Astrocyte (in vitro differentiated cells and primary cell): ENCODE measurements around the gene COG1. TPM values are rescaled to one million over a fixed set of nuclear protein-coding genes. Genes with fewer than 3 reads are reported as not detected.
A peak's percentile ranks its signal among the peaks of the same experiment; 100 is the strongest.
"Not testable (repeated sequence)": the region's sequence is repeated elsewhere in the genome, so short reads cannot be mapped to it uniquely, and the experiment has no call there.

Source experiments
- DNase-seq: peaks from one replicate; pipeline ENCODE4 v3.0.0-alpha.2; 2010; ENCODE audit warnings: low read depth
- FAIRE-seq: peaks from 2 replicates; lab custom pipeline; 2011; peaks lifted over from hg19 to GRCh38; lab: Jason Lieb, UNC
- H2AFZ ChIP-seq: 2 replicates; pipeline ENCODE4 v1.6.0; 2012; ENCODE audit warnings: low read depth, low read length, inconsistent platforms
- H3K27ac ChIP-seq: 2 replicates; pipeline ENCODE4 v1.5.1; 2011; ENCODE audit warnings: low read depth, low read length, inconsistent platforms
- H3K27me3 ChIP-seq: 2 replicates; pipeline ENCODE4 v1.6.0; 2011; ENCODE audit warnings: low read length, inconsistent platforms; ENCODE audit not compliant: insufficient read depth
- H3K36me3 ChIP-seq: 2 replicates; pipeline ENCODE4 v1.5.1; 2011; ENCODE audit warnings: low read length, inconsistent platforms; ENCODE audit not compliant: insufficient read depth
- H3K4me1 ChIP-seq: 2 replicates; pipeline ENCODE4 v1.5.1; 2011; ENCODE audit warnings: low read length, inconsistent platforms; ENCODE audit not compliant: insufficient read depth
- H3K4me2 ChIP-seq: 2 replicates; pipeline ENCODE4 v1.6.0; 2012; ENCODE audit warnings: low read length, inconsistent platforms
- H3K4me3 ChIP-seq: 2 replicates; pipeline ENCODE4 v1.5.1; 2011; ENCODE audit warnings: low read depth, mild to moderate bottlenecking, low read length, inconsistent platforms; ENCODE audit not compliant: insufficient read depth
- H3K79me2 ChIP-seq: 2 replicates; pipeline ENCODE4 v1.6.0; 2012; ENCODE audit warnings: mild to moderate bottlenecking, low read length, inconsistent platforms; ENCODE audit not compliant: insufficient read depth
- H3K9ac ChIP-seq: 2 replicates; pipeline ENCODE4 v1.6.0; 2012; ENCODE audit warnings: mild to moderate bottlenecking, low read length, inconsistent platforms
- H3K9me3 ChIP-seq: 2 replicates; pipeline ENCODE4 v1.5.1; 2012; ENCODE audit warnings: low read depth, mild to moderate bottlenecking, low read length, inconsistent platforms; ENCODE audit not compliant: insufficient read depth
- H4K20me1 ChIP-seq: 2 replicates; pipeline ENCODE4 v1.6.0; 2012; ENCODE audit warnings: low read length, inconsistent platforms; ENCODE audit not compliant: insufficient read depth
- H3K27ac Mint-ChIP-seq: one replicate; pipeline ENCODE4 v1.8.0; 2021; ENCODE audit warnings: mild to moderate bottlenecking, mixed read lengths; ENCODE audit not compliant: unreplicated experiment
- H3K27me3 Mint-ChIP-seq: one replicate; pipeline ENCODE4 v1.8.0; 2021; ENCODE audit warnings: low read depth, mixed read lengths; ENCODE audit not compliant: unreplicated experiment
- H3K36me3 Mint-ChIP-seq: one replicate; pipeline ENCODE4 v1.8.0; 2021; ENCODE audit warnings: low read depth, mixed read lengths; ENCODE audit not compliant: unreplicated experiment
- H3K4me1 Mint-ChIP-seq: one replicate; pipeline ENCODE4 v1.8.0; 2021; ENCODE audit warnings: low read depth, mixed read lengths; ENCODE audit not compliant: unreplicated experiment
- H3K4me3 Mint-ChIP-seq: one replicate; pipeline ENCODE4 v1.8.0; 2021; ENCODE audit warnings: mild to moderate bottlenecking, moderate library complexity, mixed read lengths; ENCODE audit not compliant: unreplicated experiment
- H3K9me3 Mint-ChIP-seq: one replicate; pipeline ENCODE4 v1.8.0; 2021; ENCODE audit warnings: mild to moderate bottlenecking, mixed read lengths; ENCODE audit not compliant: unreplicated experiment
- EZH2 ChIP-seq: IDR thresholded peaks from 2 replicates; pipeline ENCODE4 v1.6.1; 2012; ENCODE audit warnings: mild to moderate bottlenecking, low read length, inconsistent platforms; ENCODE audit not compliant: insufficient read depth
- total RNA-seq: library from RNA; stranded (reverse); gene quantifications from 2 replicates; pipeline ENCODE4 v1.2.1, GENCODE V29; 2021
- TF ChIP-seq, protein P1 (sequence below): IDR thresholded peaks from 2 replicates; pipeline ENCODE4 v1.5.1; 2011; ENCODE audit warnings: low read depth, mild to moderate bottlenecking, inconsistent platforms, low read length, moderate library complexity; ENCODE audit not compliant: insufficient read depth

COG1 gene
- total RNA-seq, 1 donor from 2014 or later = 34.4 TPM

DNA sequence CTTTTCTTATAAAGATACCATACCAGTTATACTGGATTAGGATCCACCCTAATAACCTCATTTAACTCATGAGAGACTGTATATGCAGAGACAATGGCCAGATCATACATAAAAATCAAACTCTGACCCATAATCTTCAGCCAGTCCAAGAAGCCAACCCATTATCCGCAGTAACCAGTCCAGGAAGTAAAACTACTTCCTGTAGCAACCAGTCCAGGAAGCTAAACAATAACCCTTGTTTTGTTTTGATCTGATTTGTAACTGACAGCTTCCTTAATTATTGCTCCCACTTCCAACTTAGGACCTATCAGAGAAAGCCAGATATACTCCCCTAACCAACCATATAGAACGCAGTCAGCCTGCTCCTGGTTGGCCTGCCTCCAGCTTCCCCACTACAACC, 47.2 kb upstream of the COG1 start:
- no peak for TF ChIP-seq EZH2
- TF ChIP-seq, protein P1, sequence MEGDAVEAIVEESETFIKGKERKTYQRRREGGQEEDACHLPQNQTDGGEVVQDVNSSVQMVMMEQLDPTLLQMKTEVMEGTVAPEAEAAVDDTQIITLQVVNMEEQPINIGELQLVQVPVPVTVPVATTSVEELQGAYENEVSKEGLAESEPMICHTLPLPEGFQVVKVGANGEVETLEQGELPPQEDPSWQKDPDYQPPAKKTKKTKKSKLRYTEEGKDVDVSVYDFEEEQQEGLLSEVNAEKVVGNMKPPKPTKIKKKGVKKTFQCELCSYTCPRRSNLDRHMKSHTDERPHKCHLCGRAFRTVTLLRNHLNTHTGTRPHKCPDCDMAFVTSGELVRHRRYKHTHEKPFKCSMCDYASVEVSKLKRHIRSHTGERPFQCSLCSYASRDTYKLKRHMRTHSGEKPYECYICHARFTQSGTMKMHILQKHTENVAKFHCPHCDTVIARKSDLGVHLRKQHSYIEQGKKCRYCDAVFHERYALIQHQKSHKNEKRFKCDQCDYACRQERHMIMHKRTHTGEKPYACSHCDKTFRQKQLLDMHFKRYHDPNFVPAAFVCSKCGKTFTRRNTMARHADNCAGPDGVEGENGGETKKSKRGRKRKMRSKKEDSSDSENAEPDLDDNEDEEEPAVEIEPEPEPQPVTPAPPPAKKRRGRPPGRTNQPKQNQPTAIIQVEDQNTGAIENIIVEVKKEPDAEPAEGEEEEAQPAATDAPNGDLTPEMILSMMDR = no peak
- peaks cover 6% of the 10 kb centered on the region for H3K4me1 Mint-ChIP-seq
- H3K79me2 ChIP-seq = no peaks in the 10 kb centered on the region
- no peaks in the 10 kb centered on the region for H3K36me3 ChIP-seq
- peaks cover 5% of the 10 kb centered on the region for H3K4me1 ChIP-seq
- H3K4me3 Mint-ChIP-seq = no peak overlapping the region
- H3K27me3 Mint-ChIP-seq = peaks cover 19% of the 10 kb centered on the region
- H3K9me3 ChIP-seq = no peaks in the 10 kb centered on the region
- H4K20me1 ChIP-seq = no peaks in the 10 kb centered on the region
- H3K36me3 Mint-ChIP-seq = peaks cover 3% of the 10 kb centered on the region
- H2AFZ ChIP-seq = no peak overlapping the region
- DNase-seq (no peak), FAIRE-seq (no peak)
- H3K9me3 Mint-ChIP-seq = peaks cover 26% of the 10 kb centered on the region
- no peak overlapping the region for H3K4me2 ChIP-seq
- no peaks in the 10 kb centered on the region for H3K27me3 ChIP-seq
- no peak overlapping the region for H3K9ac ChIP-seq
- H3K4me3 ChIP-seq = no peak overlapping the region
- H3K27ac ChIP-seq = no peak overlapping the region
- no peak overlapping the region for H3K27ac Mint-ChIP-seq

DNA sequence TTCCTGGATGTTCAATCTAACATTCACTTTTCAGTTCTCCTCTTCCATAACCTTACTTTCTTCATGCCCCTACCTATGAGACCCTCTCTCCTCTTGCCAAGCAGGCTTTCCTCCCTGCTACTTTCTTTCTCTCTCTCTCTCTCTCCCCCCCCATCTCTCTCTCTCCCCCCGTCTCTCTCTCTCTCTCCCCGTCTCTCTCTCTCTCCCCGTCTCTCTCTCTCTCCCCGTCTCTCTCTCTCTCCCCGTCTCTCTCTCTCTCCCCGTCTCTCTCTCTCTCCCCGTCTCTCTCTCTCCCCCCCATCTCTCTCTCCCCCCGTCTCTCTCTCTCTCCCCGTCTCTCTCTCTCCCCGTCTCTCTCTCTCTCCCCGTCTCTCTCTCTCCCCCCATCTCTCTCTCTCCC, 45.1 kb upstream of the COG1 start:
- not testable (repeated sequence) for H3K4me3 Mint-ChIP-seq, H3K4me1 Mint-ChIP-seq, H3K9ac ChIP-seq, H3K4me2 ChIP-seq, H3K36me3 ChIP-seq, H2AFZ ChIP-seq, H3K4me3 ChIP-seq, H3K27me3 ChIP-seq, H3K4me1 ChIP-seq, H4K20me1 ChIP-seq, H3K27ac ChIP-seq, FAIRE-seq, H3K27ac Mint-ChIP-seq, DNase-seq, H3K79me2 ChIP-seq, H3K36me3 Mint-ChIP-seq, H3K9me3 ChIP-seq
- Mint-ChIP-seq H3K27me3 (peaks cover 23% of the 10 kb centered on the region), H3K9me3 (peaks cover 29% of the 10 kb centered on the region)

DNA sequence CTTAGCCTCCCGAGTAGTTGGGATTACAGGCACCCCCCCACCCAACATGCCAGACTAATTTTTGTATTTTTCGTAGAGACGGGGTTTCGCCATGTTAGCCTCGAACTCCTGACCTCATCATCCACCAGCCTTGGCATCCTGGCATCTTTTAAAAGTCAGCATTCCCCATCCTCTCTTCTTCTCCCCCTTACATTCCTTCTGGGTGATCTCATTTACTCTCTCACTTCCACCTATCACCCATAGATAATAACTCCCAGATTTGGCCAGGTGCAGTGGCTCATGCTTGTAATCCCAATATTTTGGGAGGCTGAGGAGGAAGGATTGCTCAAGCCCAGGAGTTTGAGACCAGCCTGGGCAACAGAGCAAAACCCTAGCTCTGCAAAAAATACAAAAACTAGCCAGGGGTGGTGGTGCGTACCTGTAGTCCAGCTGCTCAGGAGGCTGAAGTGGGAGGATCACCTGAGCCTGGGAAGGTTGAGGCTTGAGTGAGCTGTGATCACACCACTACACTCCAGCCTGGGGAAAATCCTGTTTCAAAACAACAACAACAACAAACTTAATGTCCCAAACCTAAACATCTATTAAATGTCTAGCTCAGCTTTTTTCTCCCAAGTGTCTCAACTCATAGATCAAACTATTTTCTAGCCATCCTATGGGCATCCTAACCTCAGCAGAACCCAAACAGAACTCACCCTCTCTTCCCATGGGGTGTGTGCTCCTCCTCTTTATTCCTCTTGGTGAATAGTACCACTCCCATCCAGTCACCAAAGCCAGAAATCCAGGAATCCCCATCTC, 44.1 kb upstream of the COG1 start:
- no peaks in the 10 kb centered on the region for H4K20me1 ChIP-seq
- FAIRE-seq = no peak
- TF ChIP-seq, protein P1 = no peak
- TF ChIP-seq EZH2 = no peak
- no peaks in the 10 kb centered on the region for H3K36me3 ChIP-seq
- Mint-ChIP-seq H3K4me3 (no peak overlapping the region), H3K9me3 (peaks cover 27% of the 10 kb centered on the region), H3K27ac (no peak overlapping the region), H3K4me1 (peaks cover 1% of the 10 kb centered on the region), H3K36me3 (peaks cover 3% of the 10 kb centered on the region), H3K27me3 (peaks cover 23% of the 10 kb centered on the region)
- H3K4me3 ChIP-seq = no peak overlapping the region
- H3K9me3 ChIP-seq = no peaks in the 10 kb centered on the region
- H3K4me2 ChIP-seq = no peak overlapping the region
- no peaks in the 10 kb centered on the region for H3K27me3 ChIP-seq
- no peak for DNase-seq
- no peak overlapping the region for H2AFZ ChIP-seq
- no peaks in the 10 kb centered on the region for H3K4me1 ChIP-seq
- no peaks in the 10 kb centered on the region for H3K79me2 ChIP-seq
- H3K27ac ChIP-seq = no peak overlapping the region
- no peak overlapping the region for H3K9ac ChIP-seq

DNA sequence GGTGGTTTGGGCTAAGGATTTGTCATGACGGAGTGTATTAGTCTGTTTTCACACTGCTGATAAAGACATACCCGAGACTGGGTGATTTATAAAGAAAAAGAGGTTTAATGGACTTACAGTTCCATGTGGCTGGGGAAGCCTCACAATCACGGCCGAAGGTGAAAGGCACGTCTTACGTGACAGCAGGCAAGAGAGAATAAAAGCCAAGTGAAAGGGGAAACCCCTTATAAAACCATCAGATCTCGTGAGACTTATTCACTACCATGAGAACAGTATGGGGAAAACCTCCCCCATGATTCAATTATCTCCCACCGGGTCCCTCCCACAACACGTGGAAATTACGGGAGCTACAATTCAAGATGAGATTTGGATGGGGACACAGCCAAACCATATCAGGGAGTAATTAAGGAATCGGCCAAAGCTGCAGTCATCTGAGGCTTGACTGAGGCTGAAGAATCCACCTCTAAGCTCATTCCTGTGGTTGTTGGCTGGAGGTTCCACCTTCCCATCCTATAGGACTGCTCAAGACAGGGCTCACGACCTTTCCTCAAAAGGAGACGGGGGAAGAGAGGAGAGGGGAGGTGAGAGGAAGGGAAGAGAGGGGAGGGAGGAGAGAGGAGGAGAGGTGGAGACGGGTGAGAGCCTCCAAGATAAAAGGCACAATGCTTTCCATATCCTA, 42.1 kb upstream of the COG1 start:
- not testable (repeated sequence) for H3K4me1 Mint-ChIP-seq, H4K20me1 ChIP-seq, H3K36me3 ChIP-seq, H3K9ac ChIP-seq, H3K4me3 ChIP-seq, FAIRE-seq, H3K4me1 ChIP-seq, H3K4me2 ChIP-seq, H3K27ac Mint-ChIP-seq, H3K27me3 ChIP-seq, H3K9me3 ChIP-seq, H3K4me3 Mint-ChIP-seq, H3K36me3 Mint-ChIP-seq, H2AFZ ChIP-seq, H3K27ac ChIP-seq, H3K79me2 ChIP-seq
- H3K27me3 Mint-ChIP-seq = peaks cover 23% of the 10 kb centered on the region
- H3K9me3 Mint-ChIP-seq = peaks cover 14% of the 10 kb centered on the region
- DNase-seq = peak; percentile 68
